ENCODE data around the gene APIP.

- TF ChIP-seq, protein P1, sequence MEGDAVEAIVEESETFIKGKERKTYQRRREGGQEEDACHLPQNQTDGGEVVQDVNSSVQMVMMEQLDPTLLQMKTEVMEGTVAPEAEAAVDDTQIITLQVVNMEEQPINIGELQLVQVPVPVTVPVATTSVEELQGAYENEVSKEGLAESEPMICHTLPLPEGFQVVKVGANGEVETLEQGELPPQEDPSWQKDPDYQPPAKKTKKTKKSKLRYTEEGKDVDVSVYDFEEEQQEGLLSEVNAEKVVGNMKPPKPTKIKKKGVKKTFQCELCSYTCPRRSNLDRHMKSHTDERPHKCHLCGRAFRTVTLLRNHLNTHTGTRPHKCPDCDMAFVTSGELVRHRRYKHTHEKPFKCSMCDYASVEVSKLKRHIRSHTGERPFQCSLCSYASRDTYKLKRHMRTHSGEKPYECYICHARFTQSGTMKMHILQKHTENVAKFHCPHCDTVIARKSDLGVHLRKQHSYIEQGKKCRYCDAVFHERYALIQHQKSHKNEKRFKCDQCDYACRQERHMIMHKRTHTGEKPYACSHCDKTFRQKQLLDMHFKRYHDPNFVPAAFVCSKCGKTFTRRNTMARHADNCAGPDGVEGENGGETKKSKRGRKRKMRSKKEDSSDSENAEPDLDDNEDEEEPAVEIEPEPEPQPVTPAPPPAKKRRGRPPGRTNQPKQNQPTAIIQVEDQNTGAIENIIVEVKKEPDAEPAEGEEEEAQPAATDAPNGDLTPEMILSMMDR (optimal IDR thresholded peaks at IDR 0.05 in 1 of 3, IDR thresholded peaks at IDR 0.05 in 1 of 3, conservative IDR thresholded peaks at IDR 0.05 in 1 of 3; ENCODE audit: extremely low read depth in 1 of 3, insufficient read depth in 2 of 3, low read length in 3 of 3): no peak
- no peak for TF ChIP-seq EZH2 (IDR thresholded peaks at IDR 0.05; ENCODE audit: low read length)
These were observed 34.3 kb downstream of the APIP start for GRCh38 chr11:34881900-34882299.
